Pancreas (tissue), 10 donors: ENCODE measurements around the gene MLN. TPM values are rescaled to one million over a fixed set of nuclear protein-coding genes. Genes with fewer than 3 reads are reported as not detected.
A peak's percentile ranks its signal among the peaks of the same experiment; 100 is the strongest.

ENCODE experiments used
- ATAC-seq, 4 donors: fragments of 200-7000 bp; cut with Tn5 transposase; one replicate each; pipeline versions ENCODE4 v1.8.0 to v1.9.1; 2020; ENCODE audit warnings: mild to moderate bottlenecking in 4 of 4, moderate library complexity in 4 of 4
- DNase-seq, 6 donors: peaks; one replicate each; pipeline ENCODE4 v3.0.0-alpha.2; 2020
- FAIRE-seq: peaks from 2 replicates; lab custom pipeline; 2012; peaks lifted over from hg19 to GRCh38; lab: Jason Lieb, UNC
- H3K27ac ChIP-seq, 4 donors: fragments of 200-600 bp; sonication (generic); 1 replicate in 3 of 4; 2 replicates in 1 of 4; pipeline versions ENCODE4 v1.5.0 to v1.8.0; 2020
- H3K27me3 ChIP-seq, 4 donors: fragments of 200-600 bp; one replicate each; pipeline ENCODE4 v1.8.0; 2021
- H3K36me3 ChIP-seq, 3 donors: fragments of 200-600 bp; sonication (generic) in 1 of 3; one replicate each; pipeline versions ENCODE4 v1.5.0 to v1.8.0; 2020 to 2021
- H3K4me1 ChIP-seq, 3 donors: fragments of 200-600 bp; one replicate each; pipeline ENCODE4 v1.8.0; 2021
- H3K4me3 ChIP-seq, 4 donors: fragments of 200-600 bp; sonication (generic) in 2 of 4; one replicate each; pipeline versions ENCODE4 v1.5.0 to v1.8.0; 2020 to 2021
- H3K9me3 ChIP-seq, 4 donors: fragments of 200-600 bp; one replicate each; pipeline ENCODE4 v1.8.0; 2021
- CTCF ChIP-seq, 4 donors: fragments of 200-600 bp; sonication (generic) in 3 of 4; IDR thresholded peaks; one replicate each; pipeline versions ENCODE4 v1.5.0 to v1.8.0; 2021; ENCODE audit warnings: antibody characterized with exemption in 4 of 4
- WGBS, 2 donors: extraction: QIAGEN DNeasy Blood & Tissue Kit; methylation state at CpG; one replicate each; pipeline ENCODE4 v1.1.7; 2013; 5-methylcytosine and 5-hydroxymethylcytosine counted together
- intact Hi-C, 3 donors: fragments of 100-400 bp; cut with DNase I; formaldehyde crosslinking; loops; one replicate each; pipeline versions ENCODE4 v1.11.1 to v1.14.2; 2022
- polyA plus RNA-seq, 2 donors: library from polyadenylated mRNA; stranded (reverse); fragments of 200-250 nt; gene quantifications; one replicate each; pipeline ENCODE4 v1.2.3, GENCODE V29; 2013
- total RNA-seq, 6 donors: library from RNA; stranded (reverse); fragmentation: NEBNext Ultra II Directional in 4 of 6; extraction: Animal tissue kit (Norgen Biotek cat#: 25700) in 4 of 6; gene quantifications; one replicate each; pipeline versions ENCODE4 v1.2.1 to v1.2.4, GENCODE V29; 2021 to 2023
- donor health status: healthy with polysubstance abuse.
- donor health status: DM: no; HTN: no; CAD: no; lungs with moderate emphysema.
- donor health status: DM: no; HTN: no; CAD: no.
- donor health status: control.
- donor health status: control.
- donor health status: Bipolar disorder and iron deficiency.
- donor health status: DM: yes; HTN: yes; CAD: no.
- donor health status: DM: no; HTN: no; CAD: no.
- donor health status: DM: no; HTN: no; CAD: no.
- donor health status: DM: yes; HTN: yes; CAD: no.

The MLN gene
- total and polyA plus RNA-seq, 8 donors, result not detected

- DNase-seq (peak in 1 of 6 donors; percentile 33), ATAC-seq (no peak), FAIRE-seq (no peak)
- Histone ChIP-seq H3K4me3 (no peak overlapping the region), H3K9me3 (no peaks in the 10 kb centered on the region), H3K36me3 (peaks cover 0 to 9% (median 0%) of the 10 kb centered on the region in 3 donors), H3K27me3 (no peaks in the 10 kb centered on the region), H3K27ac (peak overlapping the region in 1 of 4 donors; percentile 5), H3K4me1 (peaks cover 0 to 4% (median 0%) of the 10 kb centered on the region in 3 donors)
- 47 to 59% methylated on average over 10 of the region's 10 CpGs for WGBS, 2 donors
- intact Hi-C loops, result loop anchor here in 2 of 3 donors (5.0 to 10.0 kb wide), 2 partner anchors 185 to 383 kb away; partner anchors contain the start of gene BAK1 (in 1 of the 2)
- TF ChIP-seq CTCF (IDR thresholded peaks at IDR 0.05), result no peak
Observed at GRCh38 chr6:33769248-33769821, 34.5 kb downstream of the MLN start.

- 20 to 21% methylated on average over 7 of the region's 7 CpGs for WGBS, 2 donors
- no peaks in the 10 kb centered on the region for H3K9me3 ChIP-seq
- FAIRE-seq (no peak), ATAC-seq (peak; percentile 68 to 88 (median 84)), DNase-seq (peak; percentile 70 to 95 (median 86))
- no peak overlapping the region for H3K4me3 ChIP-seq
- TF ChIP-seq CTCF (IDR thresholded peaks at IDR 0.05), result peak; percentile 67 to 75 (median 72)
- H3K4me1 ChIP-seq, result peaks cover 0 to 4% (median 0%) of the 10 kb centered on the region in 3 donors
- H3K27me3 ChIP-seq, result no peaks in the 10 kb centered on the region
- intact Hi-C loops, result loop anchor here in 2 of 3 donors (5.0 to 10.0 kb wide), 2 partner anchors 184 to 384 kb away; partner anchors contain the start of gene BAK1 (in 1 of the 2)
- H3K36me3 ChIP-seq, result peaks cover 0 to 9% (median 0%) of the 10 kb centered on the region in 3 donors
- H3K27ac ChIP-seq, result peak overlapping the region in 1 of 4 donors; percentile 5
Observed at GRCh38 chr6:33768644-33769120, 35.1 kb downstream of the MLN start.

- WGBS, 2 donors, result 68 to 80% methylated on average over 11 of the region's 11 CpGs
- Histone ChIP-seq H3K27me3 (no peaks in the 10 kb centered on the region), H3K9me3 (no peaks in the 10 kb centered on the region), H3K36me3 (peaks cover 0 to under 1% (median 0%) of the 10 kb centered on the region in 3 donors), H3K27ac (no peak overlapping the region), H3K4me1 (peaks cover 0 to 4% (median 0%) of the 10 kb centered on the region in 3 donors), H3K4me3 (no peak overlapping the region)
- intact Hi-C loops, result loop anchor here in 2 of 3 donors (5.0 to 10.0 kb wide), 2 partner anchors 182 to 385 kb away; partner anchors contain the start of gene BAK1 (in 1 of the 2)
- no peak for TF ChIP-seq CTCF (IDR thresholded peaks at IDR 0.05)
- DNase-seq (peak in 1 of 6 donors; percentile 3), ATAC-seq (no peak), FAIRE-seq (no peak)
Observed at GRCh38 chr6:33766921-33767907, 36.6 kb downstream of the MLN start.

- Histone ChIP-seq H3K27me3 (no peaks in the 10 kb centered on the region), H3K4me3 (no peak overlapping the region), H3K4me1 (peaks cover 0 to 2% (median 0%) of the 10 kb centered on the region in 3 donors), H3K27ac (no peak overlapping the region), H3K9me3 (no peaks in the 10 kb centered on the region), H3K36me3 (no peaks in the 10 kb centered on the region)
- TF ChIP-seq CTCF (IDR thresholded peaks at IDR 0.05), result no peak
- intact Hi-C loops, result loop anchor here in 2 of 3 donors (5.0 to 10.0 kb wide), 2 partner anchors 181 to 387 kb away; partner anchors contain the start of gene BAK1 (in 1 of the 2)
- FAIRE-seq (no peak), ATAC-seq (no peak), DNase-seq (no peak)
- WGBS, 2 donors, result 87 to 90% methylated on average over 9 of the region's 9 CpGs
Observed at GRCh38 chr6:33765368-33765767, 38.4 kb downstream of the MLN start.
